ENCODE data around the gene ERGIC3. TPM values are rescaled to one million over a fixed set of nuclear protein-coding genes. Genes with fewer than 3 reads are reported as not detected.

ERGIC3 gene
- total and polyA plus RNA-seq, 2 of the 4 experiments (the other 2 are of a cell fraction), result 434 to 438 TPM

GRCh38 chr20:35587436-35587835 is 45.6 kb downstream of the ERGIC3 start:
- no CpG with 5 or more reads among the region's 2 CpGs for WGBS, 2 experiments (ENCODE audit: extremely low coverage in 2 of 2, insufficient read length in 1 of 2)
- H3K79me1 ChIP-seq (ENCODE audit: low read depth in 1 of 2, low read length in 2 of 2), result no peaks in the 10 kb centered on the region
- no peaks in the 10 kb centered on the region; the same call in 1 of the 2 replicates for H3K9me1 ChIP-seq (ENCODE audit: insufficient read depth, low read length)
- H3K56ac ChIP-seq (ENCODE audit: extremely low read depth, insufficient read depth, low read length), result no peak overlapping the region
- H3K4me1 ChIP-seq (ENCODE audit: control insufficient read depth, insufficient read depth, low read length), result no peaks in the 10 kb centered on the region
- H2BK15ac ChIP-seq (ENCODE audit: low read depth, low read length), result no peak overlapping the region
- no peaks in the 10 kb centered on the region for H4K20me1 ChIP-seq (ENCODE audit: insufficient read depth, low read length)
- H2AFZ ChIP-seq (replicated peaks; ENCODE audit: low read length, poor library complexity), result no peak overlapping the region
- BruUV-seq (replicated peaks), result no TSS peak
- ChIA-PET POLR2A (ENCODE audit: unreplicated experiment) (no interaction called here), CTCF (no interaction called here)
- TF ChIP-seq MXI1 (IDR thresholded peaks at IDR 0.05; ENCODE audit: borderline replicate concordance, low read depth, low read length) (no peak), RAD21 (IDR thresholded peaks at IDR 0.05; ENCODE audit: low read length) (no peak), RFX5 (IDR thresholded peaks at IDR 0.05; ENCODE audit: low read depth, low read length) (no peak), RCOR1 (IDR thresholded peaks at IDR 0.05; ENCODE audit: insufficient replicate concordance, low read length) (no peak), NFE2L2 (IDR thresholded peaks at IDR 0.05; ENCODE audit: low read depth, low read length) (no peak), USF2 (IDR thresholded peaks at IDR 0.05; ENCODE audit: low read depth, low read length) (no peak), MAZ (IDR thresholded peaks at IDR 0.05; ENCODE audit: borderline replicate concordance, low read depth, low read length) (no peak), BHLHE40 (IDR thresholded peaks at IDR 0.05; ENCODE audit: low read depth, low read length) (no peak), CTCF (conservative IDR thresholded peaks at IDR 0.05; ENCODE audit: low read depth, low read length) (no peak), ELK1 (IDR thresholded peaks at IDR 0.05; ENCODE audit: borderline replicate concordance, low read depth, low read length) (no peak), CHD1 (IDR thresholded peaks at IDR 0.05; ENCODE audit: low read depth, low read length) (no peak), SMC3 (IDR thresholded peaks at IDR 0.05; ENCODE audit: low read depth, low read length) (no peak)
- H3K4me3 ChIP-seq (ENCODE audit: insufficient read depth, low read depth, low read length), result no peak overlapping the region
- no peaks in the 10 kb centered on the region for H3K36me3 ChIP-seq (ENCODE audit: control insufficient read depth, insufficient read depth, low read length)
- H3K9ac ChIP-seq (ENCODE audit: low read depth, low read length), result no peak overlapping the region
- H2BK120ac ChIP-seq (ENCODE audit: low read depth, low read length), result no peak overlapping the region
- no peak overlapping the region for H4K91ac ChIP-seq (ENCODE audit: insufficient read depth, low read depth, low read length)
- dilution Hi-C loops (cut with HindIII; ENCODE audit: low sequenced_read_pairs, unreplicated experiment) (no loop called here), intact Hi-C loops (cut with micrococcal nuclease) (no loop called here), in situ Hi-C loops (cut with MboI; ENCODE audit: low sequenced_read_pairs) (no loop called here)
- H3K23ac ChIP-seq (ENCODE audit: low read depth, low read length), result no peak overlapping the region
- no peak overlapping the region for H4K8ac ChIP-seq (ENCODE audit: low read depth in 2 of 2, low read length in 2 of 2)
- no peak overlapping the region for H3K4ac ChIP-seq (ENCODE audit: low read depth, low read length)
- no peak overlapping the region for H3K27ac ChIP-seq (ENCODE audit: insufficient read depth, low read length)
- no peak overlapping the region for H3K4me2 ChIP-seq (ENCODE audit: low read depth, low read length)
- H3K18ac ChIP-seq (ENCODE audit: low read depth, low read length), result no peak overlapping the region
- no peaks in the 10 kb centered on the region for H3K9me3 ChIP-seq (ENCODE audit: control insufficient read depth, insufficient read depth, low read length)
- ATAC-seq (ENCODE audit: low read depth), result no peak
- H4K5ac ChIP-seq (ENCODE audit: low read depth, low read length), result no peak overlapping the region
- H2AK5ac ChIP-seq (ENCODE audit: low read depth, low read length), result no peak overlapping the region
- H2AK9ac ChIP-seq (replicated peaks; ENCODE audit: low read depth, low read length, poor library complexity), result no peak overlapping the region
- H3K27me3 ChIP-seq (ENCODE audit: control insufficient read depth, insufficient read depth, low read length), result peaks cover under 1% of the 10 kb centered on the region; the same call in 1 of the 2 replicates
- no peak for DNase-seq
- no peak overlapping the region for H3K14ac ChIP-seq (replicated peaks; ENCODE audit: low read depth, low read length)
- no peak overlapping the region for H2BK20ac ChIP-seq (ENCODE audit: low read depth, low read length)
- H2BK5ac ChIP-seq (ENCODE audit: low read depth, low read length, poor library complexity, severe bottlenecking), result no peak overlapping the region

Measured in IMR-90 (cell line).